ENCODE results near the gene VENTX.

The VENTX gene

GRCh38 chr10:133289761-133290160 is 52.1 kb downstream of the VENTX start:
- no peak overlapping the region for H3K27ac ChIP-seq
- no peak for TF ChIP-seq ZFX (IDR thresholded peaks at IDR 0.05)
- TF ChIP-seq CTCF (conservative IDR thresholded peaks at IDR 0.05): no peak

Measured in C4-2B (cell line).